PC-9 (cell line): Measurements from ENCODE around the gene OR51L1.

ENCODE experiments used
- EZH2 ChIP-seq: fragments of 200-600 bp; sonication (generic); IDR thresholded peaks from 2 replicates; pipeline ENCODE4 v1.8.0; 2017; ENCODE audit warnings: antibody characterized with exemption, low read depth
- TF ChIP-seq, protein P1 (sequence below): fragments of 200-600 bp; sonication (generic); conservative IDR thresholded peaks from 2 replicates; pipeline ENCODE4 v1.6.1; 2017; ENCODE audit warnings: mixed run types, antibody characterized with exemption, mild to moderate bottlenecking, moderate library complexity

GRCh38 chr11:4960877-4961276 lies 33.8 kb upstream of the OR51L1 start:
- TF ChIP-seq, protein P1, sequence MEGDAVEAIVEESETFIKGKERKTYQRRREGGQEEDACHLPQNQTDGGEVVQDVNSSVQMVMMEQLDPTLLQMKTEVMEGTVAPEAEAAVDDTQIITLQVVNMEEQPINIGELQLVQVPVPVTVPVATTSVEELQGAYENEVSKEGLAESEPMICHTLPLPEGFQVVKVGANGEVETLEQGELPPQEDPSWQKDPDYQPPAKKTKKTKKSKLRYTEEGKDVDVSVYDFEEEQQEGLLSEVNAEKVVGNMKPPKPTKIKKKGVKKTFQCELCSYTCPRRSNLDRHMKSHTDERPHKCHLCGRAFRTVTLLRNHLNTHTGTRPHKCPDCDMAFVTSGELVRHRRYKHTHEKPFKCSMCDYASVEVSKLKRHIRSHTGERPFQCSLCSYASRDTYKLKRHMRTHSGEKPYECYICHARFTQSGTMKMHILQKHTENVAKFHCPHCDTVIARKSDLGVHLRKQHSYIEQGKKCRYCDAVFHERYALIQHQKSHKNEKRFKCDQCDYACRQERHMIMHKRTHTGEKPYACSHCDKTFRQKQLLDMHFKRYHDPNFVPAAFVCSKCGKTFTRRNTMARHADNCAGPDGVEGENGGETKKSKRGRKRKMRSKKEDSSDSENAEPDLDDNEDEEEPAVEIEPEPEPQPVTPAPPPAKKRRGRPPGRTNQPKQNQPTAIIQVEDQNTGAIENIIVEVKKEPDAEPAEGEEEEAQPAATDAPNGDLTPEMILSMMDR, result no peak
- no peak for TF ChIP-seq EZH2
